ENCODE data around the gene FRMD1. TPM values are rescaled to one million over a fixed set of nuclear protein-coding genes. Genes with fewer than 3 reads are reported as not detected.

Gene FRMD1
- total and polyA plus RNA-seq, 2 experiments from 2014 or later: 0.07 TPM; not detected in 1

GRCh38 chr6:168119539-168119938 is 40.5 kb upstream of the FRMD1 start:
- TF ChIP-seq EZH2phosphoT487 (IDR thresholded peaks at IDR 0.05; ENCODE audit: low read depth, severe bottlenecking, unreplicated experiment): no peak
- no peak for TF ChIP-seq EZH2 (IDR thresholded peaks at IDR 0.05; ENCODE audit: borderline replicate concordance)
- TF ChIP-seq CTCF (IDR thresholded peaks at IDR 0.05; ENCODE audit: poor library complexity): no peak
- no peaks in the 10 kb centered on the region for H3K9me3 ChIP-seq (ENCODE audit: low read depth)
- H4K20me1 ChIP-seq (ENCODE audit: insufficient read depth, poor library complexity, severe bottlenecking): no peaks in the 10 kb centered on the region
- no peak overlapping the region for H3K27ac ChIP-seq
- H3K4me2 ChIP-seq: no peak overlapping the region
- no peaks in the 10 kb centered on the region for H3K27me3 ChIP-seq
- DNase-seq (ENCODE audit: low spot score): no peak
- H2AFZ ChIP-seq: no peak overlapping the region
- no peaks in the 10 kb centered on the region for H3K9me2 ChIP-seq (replicated peaks; ENCODE audit: insufficient read depth)
- no peaks in the 10 kb centered on the region for H3K4me1 ChIP-seq (ENCODE audit: insufficient read depth)
- H3K79me2 ChIP-seq: no peaks in the 10 kb centered on the region
- no peaks in the 10 kb centered on the region for H3K36me3 ChIP-seq (replicated peaks; ENCODE audit: insufficient read depth, low read depth)
- H3K4me3 ChIP-seq: no peak overlapping the region

GRCh38 chr6:168118935-168119334 is 39.9 kb upstream of the FRMD1 start:
- H3K4me1 ChIP-seq (ENCODE audit: insufficient read depth): no peaks in the 10 kb centered on the region
- no peaks in the 10 kb centered on the region for H3K27me3 ChIP-seq
- H3K36me3 ChIP-seq (replicated peaks; ENCODE audit: insufficient read depth, low read depth): no peaks in the 10 kb centered on the region
- DNase-seq (ENCODE audit: low spot score): no peak
- H3K9me2 ChIP-seq (replicated peaks; ENCODE audit: insufficient read depth): no peaks in the 10 kb centered on the region
- no peaks in the 10 kb centered on the region for H3K9me3 ChIP-seq (ENCODE audit: low read depth)
- H3K4me3 ChIP-seq: no peak overlapping the region
- 86% methylated on average over 7 of the region's 7 CpGs for WGBS (ENCODE audit: low lambda C conversion rate, missing lambda C conversion rate)
- H4K20me1 ChIP-seq (ENCODE audit: insufficient read depth, poor library complexity, severe bottlenecking): no peaks in the 10 kb centered on the region
- H3K27ac ChIP-seq: no peak overlapping the region
- no peak overlapping the region for H2AFZ ChIP-seq
- no peak overlapping the region for H3K4me2 ChIP-seq
- H3K79me2 ChIP-seq: no peaks in the 10 kb centered on the region
- TF ChIP-seq CTCF (IDR thresholded peaks at IDR 0.05; ENCODE audit: poor library complexity) (no peak), EZH2 (IDR thresholded peaks at IDR 0.05; ENCODE audit: borderline replicate concordance) (no peak), EZH2phosphoT487 (IDR thresholded peaks at IDR 0.05; ENCODE audit: low read depth, severe bottlenecking, unreplicated experiment) (no peak)

DNA sequence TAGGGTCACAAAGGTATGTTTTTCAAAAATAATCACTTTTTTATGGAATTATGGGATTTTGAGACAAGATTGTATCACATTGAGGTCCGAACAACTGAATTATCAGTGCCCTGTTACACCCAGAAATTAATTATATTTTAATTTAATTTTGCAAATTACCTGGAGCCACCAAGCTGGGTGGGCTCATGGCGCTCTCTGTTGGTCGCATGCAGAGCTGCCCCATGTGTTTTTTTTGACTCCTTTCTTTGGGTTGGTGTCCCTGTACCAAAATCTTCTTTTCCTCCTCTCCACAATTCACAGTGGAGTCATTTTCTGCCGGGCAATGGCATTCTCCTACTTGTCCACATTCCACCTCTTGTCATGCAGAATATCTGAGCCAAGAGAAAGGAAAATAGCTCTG is 38.9 kb upstream of the FRMD1 start:
- Histone ChIP-seq H2AFZ (no peak overlapping the region), H3K36me3 (replicated peaks; ENCODE audit: insufficient read depth, low read depth) (no peaks in the 10 kb centered on the region), H3K79me2 (no peaks in the 10 kb centered on the region), H3K4me1 (ENCODE audit: insufficient read depth) (no peaks in the 10 kb centered on the region), H3K27ac (no peak overlapping the region), H3K4me3 (no peak overlapping the region), H3K4me2 (no peak overlapping the region), H3K9me2 (replicated peaks; ENCODE audit: insufficient read depth) (no peaks in the 10 kb centered on the region), H3K27me3 (no peaks in the 10 kb centered on the region), H3K9me3 (ENCODE audit: low read depth) (no peaks in the 10 kb centered on the region), H4K20me1 (ENCODE audit: insufficient read depth, poor library complexity, severe bottlenecking) (no peaks in the 10 kb centered on the region)
- TF ChIP-seq CTCF (IDR thresholded peaks at IDR 0.05; ENCODE audit: poor library complexity) (peak; percentile 46), EZH2phosphoT487 (IDR thresholded peaks at IDR 0.05; ENCODE audit: low read depth, severe bottlenecking, unreplicated experiment) (no peak), EZH2 (IDR thresholded peaks at IDR 0.05; ENCODE audit: borderline replicate concordance) (no peak)
- no peak for DNase-seq (ENCODE audit: low spot score)
- 70% methylated on average over 4 of the region's 4 CpGs for WGBS (ENCODE audit: low lambda C conversion rate, missing lambda C conversion rate)

All from hepatocyte (in vitro differentiated cells).